GM12892 (cell line): ENCODE data around the gene MGAT5.

Source experiments
- POLR2A ChIP-seq: IDR thresholded peaks from 2 replicates; pipeline ENCODE4 v1.6.1; 2011; ENCODE audit warnings: low read depth, low read length, control low read depth
- POLR2AphosphoS5 ChIP-seq: IDR thresholded peaks from 2 replicates; pipeline ENCODE4 v1.6.1; 2011; ENCODE audit warnings: low read depth, low read length, control low read depth

GRCh38 chr2:134292514-134292913 lies 38.6 kb downstream of the MGAT5 start:
- TF ChIP-seq POLR2AphosphoS5 (no peak), POLR2A (no peak)
